HCT116 (cell line): ENCODE data around the gene IL15RA. TPM values are rescaled to one million over a fixed set of nuclear protein-coding genes. Genes with fewer than 3 reads are reported as not detected.

Experiments
- ATAC-seq: fragments of 200-7000 bp; cut with Tn5 transposase; 2 replicates; pipeline ENCODE4 v1.9.1; 2020; ENCODE audit warnings: mild to moderate bottlenecking, moderate library complexity
- BruUV-seq: library from RNA; stranded (reverse); fragments of 400-500 nt; replicated peaks from 2 replicates; lab custom pipeline; 2021; lab: Mats Ljungman, UMichigan
- CTCF ChIA-PET: fragments of 300-600 bp; sonication (Branson Sonifier 250); formaldehyde crosslinking; loops from one replicate; lab custom pipeline; 2021; ENCODE audit warnings: antibody characterized with exemption; lab: Charles Lee
- POLR2A ChIA-PET: fragments of 300-600, 350-600 bp; sonication (Branson Sonifier 250); formaldehyde crosslinking; loops from one replicate; lab custom pipeline; 2021; ENCODE audit warnings: antibody characterized with exemption; lab: Charles Lee
- RAD21 ChIA-PET, 2 experiments: fragments of 300-600 bp; sonication (Branson Sonifier 250); formaldehyde crosslinking; loops; one replicate each; lab custom pipeline; 2023; ENCODE audit warnings: low total read pairs in 2 of 2; ENCODE audit not compliant: uncharacterized antibody in 2 of 2, unreplicated experiment in 2 of 2, low non-redundant PET in 1 of 2; lab: Charles Lee
- DNase-seq: peaks from one replicate; pipeline ENCODE4 v3.0.0-alpha.2; 2010; ENCODE audit warnings: low read depth, low spot score
- H2AFZ ChIP-seq: fragments of 200-600 bp; shearing (Covaris generic), sonication (generic); 2 replicates; pipeline ENCODE4 v1.6.1; 2017; ENCODE audit warnings: low read depth, mixed run types, mixed read lengths, antibody characterized with exemption, low read length; ENCODE audit not compliant: poor library complexity, severe bottlenecking
- H3K27ac ChIP-seq: 2 replicates; pipeline ENCODE4 v1.5.1; 2012; ENCODE audit warnings: low read depth, low read length
- H3K27me3 ChIP-seq: fragments of 200-600 bp; sonication (generic); 2 replicates; pipeline ENCODE4 v1.6.1; 2016; ENCODE audit warnings: mixed run types, low read length, mixed read lengths; ENCODE audit not compliant: insufficient read depth
- H3K36me3 ChIP-seq, 2 experiments: fragments of 200-500 bp in 1 of 2; fragments of 200-600 bp in 1 of 2; sonication (Bioruptor generic) in 1 of 2; sonication (generic) in 1 of 2; 2 replicates each; pipeline versions ENCODE4 v1.5.1 to v1.6.1; 2014 to 2016; ENCODE audit warnings: low read length in 2 of 2, inconsistent platforms in 1 of 2, mixed read lengths in 1 of 2, mixed run types in 1 of 2; ENCODE audit not compliant: insufficient read depth in 2 of 2, control insufficient read depth in 1 of 2
- H3K4me1 ChIP-seq, 2 experiments: fragments of 200-600 bp in 1 of 2; sonication (generic) in 1 of 2; 2 replicates each; pipeline versions ENCODE4 v1.5.1 to v1.6.1; 2012 to 2017; ENCODE audit warnings: low read length in 2 of 2, inconsistent platforms in 1 of 2, mild to moderate bottlenecking in 1 of 2, mixed read lengths in 1 of 2, mixed run types in 1 of 2, moderate library complexity in 1 of 2; ENCODE audit not compliant: insufficient read depth in 2 of 2, control insufficient read depth in 1 of 2
- H3K4me2 ChIP-seq: fragments of 200-600 bp; sonication (generic); 2 replicates; pipeline ENCODE4 v1.6.1; 2017; ENCODE audit warnings: mixed run types, low read length, mixed read lengths
- H3K4me3 ChIP-seq, 2 experiments: fragments of 200-600 bp in 1 of 2; sonication (generic) in 1 of 2; replicated peaks in 1 of 2; 2 replicates each; pipeline ENCODE4 v1.5.1; 2011 to 2016; ENCODE audit warnings: low read length in 2 of 2, control low read depth in 1 of 2, low read depth in 1 of 2, mild to moderate bottlenecking in 1 of 2, mixed read lengths in 1 of 2, mixed run types in 1 of 2
- H3K79me2 ChIP-seq: fragments of 200-600 bp; sonication (generic); 2 replicates; pipeline ENCODE4 v1.6.1; 2017; ENCODE audit warnings: mild to moderate bottlenecking, mixed run types, low read length, moderate library complexity, mixed read lengths; ENCODE audit not compliant: insufficient read depth
- H3K9ac ChIP-seq: fragments of 200-600 bp; sonication (generic); 2 replicates; pipeline ENCODE4 v1.6.1; 2016; ENCODE audit warnings: low read length, mixed read lengths
- H3K9me2 ChIP-seq: fragments of 200-600 bp; sonication (generic), shearing (Covaris generic); 2 replicates; pipeline ENCODE4 v1.6.1; 2017; ENCODE audit warnings: mixed run types, mild to moderate bottlenecking, moderate library complexity; ENCODE audit not compliant: insufficient read depth
- H3K9me3 ChIP-seq, 2 experiments: fragments of 200-500 bp in 1 of 2; fragments of 200-600 bp in 1 of 2; sonication (Bioruptor generic) in 1 of 2; sonication (generic) in 1 of 2; 2 replicates each; pipeline ENCODE4 v1.6.1; 2014 to 2017; ENCODE audit warnings: low read length in 2 of 2, mixed read lengths in 2 of 2, inconsistent platforms in 1 of 2, low read depth in 1 of 2, mild to moderate bottlenecking in 1 of 2, mixed run types in 1 of 2, moderate library complexity in 1 of 2; ENCODE audit not compliant: control insufficient read depth in 1 of 2, insufficient read depth in 1 of 2
- H4K20me1 ChIP-seq: fragments of 200-600 bp; sonication (generic), shearing (Covaris generic); 2 replicates; pipeline ENCODE4 v1.6.1; 2017; ENCODE audit warnings: mixed run types, mild to moderate bottlenecking, moderate library complexity; ENCODE audit not compliant: insufficient read depth
- CEBPB ChIP-seq: IDR thresholded peaks from 2 replicates; pipeline ENCODE4 v1.6.1; 2012; ENCODE audit warnings: low read depth
- CTCF ChIP-seq, 3 experiments: fragments of 200-600 bp in 1 of 3; sonication (generic) in 1 of 3; IDR thresholded peaks in 2 of 3; conservative IDR thresholded peaks in 1 of 3; 2 replicates each; pipeline ENCODE4 v1.5.1; 2012 to 2017; ENCODE audit warnings: low read depth in 2 of 3, low read length in 2 of 3, antibody characterized with exemption in 1 of 3, borderline replicate concordance in 1 of 3, control low read depth in 1 of 3, mild to moderate bottlenecking in 1 of 3, mixed read lengths in 1 of 3, mixed run types in 1 of 3, moderate library complexity in 1 of 3; ENCODE audit not compliant: insufficient read depth in 1 of 3
- FOSL1 ChIP-seq: IDR thresholded peaks from 2 replicates; pipeline ENCODE4 v1.6.1; 2012; ENCODE audit warnings: low read depth
- POLR2A ChIP-seq: IDR thresholded peaks from 2 replicates; pipeline ENCODE4 v1.7.0; 2011; ENCODE audit warnings: borderline replicate concordance; ENCODE audit not compliant: insufficient read depth, insufficient read length; ENCODE audit errors: extremely low read depth
- SRF ChIP-seq: IDR thresholded peaks from 2 replicates; pipeline ENCODE4 v1.6.1; 2012; ENCODE audit warnings: low read depth
- TCF7L2 ChIP-seq: IDR thresholded peaks from 2 replicates; pipeline ENCODE4 v1.7.0; 2011; ENCODE audit warnings: borderline replicate concordance, inconsistent platforms; ENCODE audit not compliant: insufficient read depth, insufficient read length; ENCODE audit errors: extremely low read depth
- YY1 ChIP-seq: IDR thresholded peaks from 2 replicates; pipeline ENCODE4 v1.6.1; 2011; ENCODE audit warnings: low read length, low read depth, moderate library complexity, mild to moderate bottlenecking; ENCODE audit not compliant: insufficient replicate concordance; ENCODE audit errors: extremely low read depth
- ZBTB33 ChIP-seq: IDR thresholded peaks from 2 replicates; pipeline ENCODE4 v1.6.1; 2011; ENCODE audit warnings: mild to moderate bottlenecking, low read length, moderate library complexity; ENCODE audit not compliant: insufficient replicate concordance; ENCODE audit errors: extremely low read depth
- ZNF274 ChIP-seq: fragments of 200-500 bp; sonication (Bioruptor generic); IDR thresholded peaks from 2 replicates; pipeline ENCODE4 v1.6.1; 2014; ENCODE audit warnings: mild to moderate bottlenecking, low read depth, low read length, inconsistent platforms
- intact Hi-C: fragments of 100-400 bp; cut with micrococcal nuclease; formaldehyde crosslinking; loops from 2 replicates; pipeline ENCODE4 v1.10.0; 2022
- total RNA-seq: library from RNA; stranded (reverse); gene quantifications from one replicate; pipeline ENCODE4 v1.2.1, GENCODE V29; 2021; ENCODE audit not compliant: unreplicated experiment

Gene IL15RA
- total RNA-seq, 1 experiment from 2014 or later, result 10.5 TPM

GRCh38 chr10:5919568-5919967, 57.8 kb downstream of the IL15RA start:
- RAD21 ChIA-PET, result no interaction called here
- no TSS peak for BruUV-seq

GRCh38 chr10:5918763-5919162, 58.6 kb downstream of the IL15RA start:
- Histone ChIP-seq H3K36me3 (peaks cover 58 to 72% of the 10 kb centered on the region in 2 experiments), H2AFZ (no peak overlapping the region), H3K79me2 (no peaks in the 10 kb centered on the region), H3K27ac (no peak overlapping the region), H3K4me2 (no peak overlapping the region), H3K9me2 (no peaks in the 10 kb centered on the region), H3K4me3 (no peak overlapping the region), H3K9ac (no peak overlapping the region), H3K27me3 (no peaks in the 10 kb centered on the region), H4K20me1 (no peaks in the 10 kb centered on the region), H3K9me3 (no peaks in the 10 kb centered on the region), H3K4me1 (no peaks in the 10 kb centered on the region)
- ChIA-PET CTCF (no interaction called here), POLR2A (no interaction called here), RAD21 (no interaction called here)
- DNase-seq (no peak), ATAC-seq (no peak)
- no peak for TF ChIP-seq FOSL1
- intact Hi-C loops, result no loop called here
- BruUV-seq, result no TSS peak

More at GRCh38 chr10:5919568-5919967, 57.8 kb downstream of the IL15RA start:
- no peak for DNase-seq
- no peaks in the 10 kb centered on the region for H3K79me2 ChIP-seq
- CTCF ChIA-PET, result no interaction called here
- intact Hi-C loops, result no loop called here
- H3K4me2 ChIP-seq, result no peak overlapping the region
- H2AFZ ChIP-seq, result no peak overlapping the region
- no peak overlapping the region for H3K4me3 ChIP-seq
- H3K9me3 ChIP-seq, result no peaks in the 10 kb centered on the region
- H3K4me1 ChIP-seq, result no peaks in the 10 kb centered on the region
- peaks cover 57 to 71% of the 10 kb centered on the region in 2 experiments for H3K36me3 ChIP-seq
- no peaks in the 10 kb centered on the region for H3K9me2 ChIP-seq
- ATAC-seq, result no peak
- no peak overlapping the region for H3K27ac ChIP-seq
- POLR2A ChIA-PET, result no interaction called here
- H4K20me1 ChIP-seq, result no peaks in the 10 kb centered on the region
- H3K27me3 ChIP-seq, result no peaks in the 10 kb centered on the region
- no peak for TF ChIP-seq FOSL1
- no peak for TF ChIP-seq CEBPB
- TF ChIP-seq SRF, result no peak
- H3K9ac ChIP-seq, result no peak overlapping the region

- H3K4me2 ChIP-seq, result no peak overlapping the region
- DNase-seq (no peak), ATAC-seq (no peak)
- H3K4me1 ChIP-seq, result no peaks in the 10 kb centered on the region
- H3K27me3 ChIP-seq, result no peaks in the 10 kb centered on the region
- ChIA-PET POLR2A (no interaction called here), CTCF (no interaction called here), RAD21 (no interaction called here)
- H4K20me1 ChIP-seq, result no peaks in the 10 kb centered on the region
- H3K36me3 ChIP-seq, result peaks cover 56 to 67% of the 10 kb centered on the region in 2 experiments
- H3K27ac ChIP-seq, result no peak overlapping the region
- H2AFZ ChIP-seq, result no peak overlapping the region
- H3K9me2 ChIP-seq, result no peaks in the 10 kb centered on the region
- no peak overlapping the region for H3K9ac ChIP-seq
- BruUV-seq, result no TSS peak
- H3K9me3 ChIP-seq, result no peaks in the 10 kb centered on the region
- H3K79me2 ChIP-seq, result no peaks in the 10 kb centered on the region
- intact Hi-C loops, result no loop called here
- H3K4me3 ChIP-seq, result no peak overlapping the region
- TF ChIP-seq POLR2A (no peak), SRF (no peak), ZBTB33 (no peak), YY1 (no peak), CTCF (IDR thresholded peaks at IDR 0.05 in 2 of 3, conservative IDR thresholded peaks at IDR 0.05 in 1 of 3; ENCODE audit: borderline replicate concordance in 1 of 3, insufficient read depth in 1 of 3, low read depth in 2 of 3, low read length in 2 of 3) (no peak), TCF7L2 (no peak), ZNF274 (no peak)
Observed at GRCh38 chr10:5917305-5917704, 60.0 kb downstream of the IL15RA start.
